ENCODE data around the gene RPL27A.

RPL27A gene

DNA sequence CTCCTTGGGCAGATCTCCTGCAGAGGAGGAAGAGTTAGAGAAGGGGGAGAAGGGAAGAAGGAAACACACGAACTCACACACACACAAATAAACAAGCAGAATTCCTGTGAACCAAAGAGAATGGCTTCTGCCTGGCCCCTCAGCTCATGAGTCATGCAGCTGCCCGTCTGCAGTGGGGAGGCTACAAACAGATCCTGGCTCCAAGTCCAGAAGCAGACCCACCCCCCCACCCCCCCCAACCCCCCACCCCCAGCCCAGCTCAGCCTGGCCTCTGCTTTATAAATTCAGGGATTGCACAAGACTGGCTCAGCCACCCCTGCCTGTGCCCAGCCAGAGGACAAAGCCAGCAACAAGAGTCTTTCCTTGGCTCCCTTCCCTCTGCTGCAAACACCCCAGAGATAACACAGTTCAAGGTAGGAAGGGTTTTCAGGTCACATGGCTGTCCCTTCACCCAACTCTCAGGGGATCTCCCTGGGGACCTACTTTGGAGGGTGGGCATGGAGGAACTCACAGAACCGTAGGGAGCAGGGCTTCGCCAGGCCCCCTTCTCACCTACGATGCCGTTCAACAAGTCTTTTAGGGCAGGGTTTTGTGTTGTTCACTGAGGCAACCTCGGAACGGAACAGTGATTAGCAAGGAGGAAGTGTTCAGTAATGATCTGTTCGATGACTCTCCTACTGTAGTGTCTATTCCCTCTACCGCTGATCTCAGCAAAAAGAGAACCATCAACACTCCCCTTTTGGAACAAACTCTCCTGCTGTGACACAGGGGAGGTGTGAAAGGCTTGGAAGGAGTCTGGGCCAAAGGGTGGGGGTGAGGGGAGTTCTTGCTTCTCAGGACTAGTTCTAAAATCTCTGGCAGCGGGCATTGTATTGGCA is 35.5 kb downstream of the RPL27A start:
- peak in 1 of 10 donors; percentile 60 for DNase-seq
- intact Hi-C loops (cut with DNase I), result no loop called here

DNA sequence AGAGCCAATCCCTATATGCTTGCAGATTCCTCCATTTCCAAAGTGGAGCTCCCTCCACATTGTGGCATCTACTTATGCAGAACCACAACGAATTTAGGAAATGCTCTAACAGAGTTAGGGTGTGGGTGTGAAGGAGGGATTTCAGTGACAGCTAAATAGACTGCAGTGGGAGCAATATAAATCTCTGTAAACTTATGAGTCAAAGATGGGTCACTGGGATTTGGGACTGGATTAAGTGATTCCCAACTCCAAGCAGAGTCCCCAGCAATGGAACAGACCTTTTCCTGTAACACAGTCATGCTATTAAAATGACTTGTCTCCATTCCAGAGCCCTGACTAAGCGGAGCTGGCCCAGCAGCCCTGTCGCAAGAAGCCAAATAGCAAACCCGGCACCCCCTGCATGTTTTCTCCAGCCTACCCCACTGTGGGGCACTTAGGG is 36.6 kb downstream of the RPL27A start:
- intact Hi-C loops (cut with DNase I), result no loop called here
- DNase-seq, result peak in 1 of 10 donors; percentile 7

DNA sequence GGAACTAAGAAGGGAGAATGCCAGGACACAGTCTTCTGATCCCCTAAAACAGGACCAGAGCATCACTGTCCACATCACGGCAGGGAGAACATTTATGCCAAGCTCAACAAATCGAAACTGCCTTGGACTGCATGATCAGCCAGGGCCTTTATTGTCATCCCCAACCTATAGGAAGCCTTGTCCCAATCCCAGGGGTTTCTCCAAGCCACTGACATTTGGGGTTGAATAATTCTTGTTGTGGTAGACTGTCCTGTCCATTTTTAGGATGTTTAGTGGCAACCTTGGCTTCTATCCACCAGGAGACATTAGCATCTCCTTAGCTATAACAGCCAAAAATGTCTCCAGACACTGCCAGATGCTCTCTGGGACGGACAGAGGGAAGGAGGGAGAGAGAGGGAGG is 37.1 kb downstream of the RPL27A start:
- intact Hi-C loops (cut with DNase I), result no loop called here
- no peak for DNase-seq

DNA sequence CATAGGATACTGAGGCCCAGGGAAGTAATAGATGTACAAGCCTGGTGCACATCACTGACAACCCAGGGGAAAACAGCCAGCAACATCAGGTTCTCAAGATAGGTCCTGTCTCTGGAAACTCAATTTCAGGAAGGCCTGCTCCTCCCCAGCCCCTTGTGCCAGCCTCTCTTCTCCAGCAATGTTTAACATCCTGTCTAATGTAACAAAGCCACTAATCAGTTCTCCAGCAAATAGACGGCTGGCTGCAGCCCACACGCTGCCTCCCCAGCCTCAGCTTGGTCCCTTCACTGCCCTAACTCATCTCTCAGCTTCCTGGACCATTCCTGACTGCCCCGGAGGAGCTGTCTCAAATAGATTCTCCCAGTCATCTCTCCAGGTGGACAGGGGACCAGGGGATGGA is 37.8 kb downstream of the RPL27A start:
- peak in 2 of 10 donors; percentile 12 to 39 for DNase-seq
- intact Hi-C loops (cut with DNase I), result no loop called here

DNA sequence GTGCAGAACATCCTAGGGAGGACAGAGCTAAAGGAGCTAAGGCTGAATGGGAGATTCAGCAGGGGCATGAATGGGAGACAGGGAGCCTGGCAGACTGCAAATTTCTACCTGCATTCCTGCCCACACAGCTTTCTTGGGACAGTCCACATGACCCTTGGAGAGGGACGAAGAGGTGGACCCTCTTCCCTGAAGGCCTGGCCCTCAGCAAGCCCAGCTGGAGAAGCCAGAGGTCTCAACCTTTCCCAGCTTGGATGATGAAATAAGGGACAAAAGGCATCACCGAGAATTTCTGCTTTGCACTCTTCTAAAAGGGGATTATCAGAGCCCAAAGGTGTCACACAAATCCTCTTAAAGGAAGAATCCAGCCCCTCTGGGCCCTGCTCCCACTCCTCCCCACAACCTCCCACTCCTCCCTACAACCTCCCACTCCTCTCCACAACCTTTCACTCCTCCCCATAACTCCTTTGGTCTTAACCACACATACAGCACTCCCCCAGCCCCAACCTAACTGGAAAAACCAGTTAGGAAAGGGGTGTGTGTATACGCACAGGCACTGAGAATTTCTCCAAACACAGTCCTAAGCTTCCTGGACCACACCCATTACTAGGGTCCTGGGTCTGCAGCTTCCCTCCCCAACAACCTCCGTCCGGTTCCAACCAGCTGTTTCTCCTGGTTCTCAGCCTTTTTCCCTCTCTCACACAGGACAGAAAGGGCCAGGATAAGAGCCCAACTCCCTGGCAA is 38.4 kb downstream of the RPL27A start:
- intact Hi-C loops (cut with DNase I), result no loop called here
- peak in 2 of 10 donors; percentile 4 to 8 for DNase-seq

DNA sequence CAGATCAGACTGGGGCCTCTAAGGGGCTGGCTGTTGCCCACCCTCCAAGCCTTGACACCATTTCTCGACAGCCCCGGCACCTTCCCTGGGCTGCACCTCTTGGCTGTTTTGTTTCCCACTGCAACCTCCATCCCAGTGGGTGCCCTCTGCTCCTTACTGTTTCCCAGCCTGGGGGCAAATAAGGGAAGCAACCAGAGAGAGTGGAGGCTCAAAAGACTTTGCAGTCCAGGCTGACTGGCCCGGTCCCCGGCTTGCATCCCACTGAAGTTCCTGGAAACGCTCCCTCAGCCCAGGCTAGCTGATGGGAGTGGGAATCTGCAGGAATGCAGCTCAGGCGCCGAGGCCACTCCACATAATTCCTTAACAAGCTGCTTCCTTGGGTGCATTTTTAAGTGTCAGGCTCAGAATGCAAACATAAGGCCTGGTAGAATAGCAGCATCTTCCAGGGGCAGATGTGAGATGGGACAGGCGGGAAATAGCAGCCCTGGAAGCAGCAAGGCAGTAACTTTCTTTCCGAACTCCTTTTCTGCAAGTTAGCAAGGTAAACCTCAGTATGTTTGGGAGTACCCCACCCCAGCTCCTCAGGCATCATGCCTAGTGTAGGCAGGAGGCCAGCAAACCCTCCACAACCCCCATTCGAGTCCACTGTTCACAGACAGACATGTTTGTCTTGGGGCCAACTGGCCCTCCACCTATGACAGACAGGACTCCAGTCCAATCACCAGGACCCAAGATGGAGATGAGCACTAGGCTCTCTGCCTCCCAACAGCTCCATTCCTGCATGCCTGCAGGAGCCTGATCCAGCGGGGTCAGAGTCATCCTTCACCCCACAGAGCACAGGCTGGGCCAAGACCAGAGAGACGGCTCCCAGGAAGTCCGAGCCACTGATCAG is 39.3 kb downstream of the RPL27A start:
- peak in 1 of 10 donors; percentile 81 for DNase-seq
- intact Hi-C loops (cut with DNase I), result no loop called here

DNA sequence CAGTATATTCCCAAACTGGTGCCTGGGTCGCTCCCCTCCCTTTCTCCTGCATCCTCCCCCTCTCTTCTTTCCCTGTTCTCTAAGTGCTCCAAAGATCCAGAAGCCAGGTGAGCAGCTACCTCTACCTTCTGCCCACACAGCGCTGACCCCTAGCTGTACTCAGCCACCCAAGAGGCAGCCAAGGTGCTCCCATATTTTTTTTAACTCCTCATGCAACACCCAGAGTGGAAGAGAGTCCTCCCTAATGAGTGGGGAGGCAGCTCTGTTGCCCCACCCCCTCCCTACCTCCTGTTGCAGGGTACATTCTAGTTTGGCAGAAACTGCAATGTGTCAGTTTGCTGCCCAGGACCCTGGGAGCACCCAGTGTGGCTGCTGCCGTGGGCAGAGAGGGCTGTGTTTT is 40.2 kb downstream of the RPL27A start:
- intact Hi-C loops (cut with DNase I), result no loop called here
- DNase-seq, result peak in 1 of 10 donors; percentile 33

DNA sequence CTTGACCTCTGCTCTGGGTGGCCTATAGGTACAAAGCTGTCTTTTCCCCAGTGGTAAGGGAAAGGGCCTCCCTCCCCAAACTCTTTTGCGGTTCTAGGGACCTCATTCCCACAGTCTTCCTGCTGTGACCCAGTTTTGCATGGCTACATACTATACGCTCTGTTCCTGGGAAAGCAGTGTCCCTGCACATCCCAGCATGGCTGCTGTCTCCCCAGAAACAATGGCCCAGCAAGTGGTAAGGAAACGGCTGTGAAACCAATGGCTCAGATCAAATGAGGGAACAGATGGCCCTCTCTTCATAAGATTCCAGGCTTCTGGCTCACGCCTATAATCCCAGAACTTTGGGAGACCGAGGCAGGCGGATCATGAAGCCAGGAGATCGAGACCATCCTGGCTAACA is 41.1 kb downstream of the RPL27A start:
- peak in 1 of 10 donors; percentile 36 for DNase-seq
- intact Hi-C loops (cut with DNase I), result no loop called here

DNA sequence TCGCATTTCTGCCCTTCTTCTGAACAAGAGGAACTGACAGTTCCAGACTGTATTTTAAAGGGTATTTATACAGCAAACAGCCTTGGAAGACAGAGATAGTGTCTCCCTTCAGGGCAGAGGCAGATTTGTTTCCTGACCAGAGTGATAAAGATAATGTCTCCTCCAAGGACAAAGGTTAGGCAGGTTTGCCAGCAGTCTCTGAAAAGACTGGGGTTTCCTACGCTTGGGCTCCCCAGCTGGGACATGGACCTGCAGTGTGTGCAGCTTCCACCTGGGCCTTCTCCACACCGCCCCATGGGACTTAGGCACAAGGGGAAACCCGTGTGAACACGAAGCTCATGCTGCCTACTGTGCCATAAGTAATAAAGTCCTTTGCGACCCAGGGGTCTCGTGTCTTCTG is 42.1 kb downstream of the RPL27A start:
- DNase-seq, result peak in 1 of 10 donors; percentile 19
- intact Hi-C loops (cut with DNase I), result no loop called here

DNA sequence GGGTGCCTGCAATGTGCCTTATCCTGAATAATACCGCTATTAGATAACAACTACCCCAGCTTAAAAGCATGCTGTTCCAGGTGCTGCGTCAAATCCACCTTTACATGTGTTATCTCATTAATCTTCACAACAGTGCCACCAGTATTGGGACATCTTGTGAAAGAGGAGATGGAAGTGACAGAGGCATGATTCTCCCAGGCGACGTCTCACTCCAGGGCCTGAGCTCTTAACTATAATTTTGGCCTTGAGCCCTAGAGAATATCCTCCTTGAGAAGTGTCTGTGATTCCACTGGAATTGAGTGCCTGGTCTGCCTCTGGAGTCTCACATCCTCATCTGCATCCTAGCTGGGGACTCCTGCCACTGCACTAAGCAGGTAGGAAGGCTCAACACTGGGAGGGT is 43.8 kb downstream of the RPL27A start:
- intact Hi-C loops (cut with DNase I), result no loop called here
- DNase-seq, result peak in 1 of 10 donors; percentile 40

DNA sequence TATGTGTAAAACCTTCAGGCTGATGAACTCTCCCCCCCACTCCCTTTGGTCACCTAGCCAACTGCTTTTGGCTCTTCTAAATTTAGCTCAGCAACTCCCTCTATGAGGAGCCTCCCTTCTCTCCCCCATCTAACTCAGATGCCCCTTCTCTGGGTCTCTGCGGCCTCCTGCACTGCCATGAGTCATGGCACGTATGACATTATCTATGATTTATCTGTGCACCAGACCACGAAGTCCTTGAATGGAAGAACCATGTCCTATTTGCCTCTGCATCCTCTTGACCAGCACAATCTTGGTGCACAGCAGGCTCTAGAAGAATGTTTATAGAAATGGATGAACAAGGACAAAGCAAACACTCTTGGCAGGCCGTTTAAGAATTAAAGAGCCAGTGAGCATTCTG is 46.0 kb downstream of the RPL27A start:
- DNase-seq, result no peak
- intact Hi-C loops (cut with DNase I), result no loop called here

DNA sequence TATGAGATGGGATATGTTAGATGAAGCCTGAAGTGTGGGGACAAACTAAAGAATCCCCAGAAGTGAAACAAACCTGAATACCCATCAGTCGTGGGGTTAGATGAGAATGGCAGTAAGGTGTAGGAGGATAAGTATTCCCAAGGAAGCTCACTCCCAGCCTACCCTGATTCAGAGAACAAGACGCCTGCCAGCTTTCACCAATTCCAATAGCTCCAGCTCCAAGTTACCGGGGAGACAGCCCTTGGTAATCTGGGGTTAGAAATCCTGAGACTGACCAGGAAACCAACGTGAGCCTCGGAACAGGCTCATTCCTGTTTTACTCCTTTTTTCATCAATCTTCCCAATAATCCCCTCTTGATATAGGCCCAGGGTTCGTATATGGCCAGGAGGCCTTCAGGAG is 46.5 kb downstream of the RPL27A start:
- intact Hi-C loops (cut with DNase I), result no loop called here
- peak in 1 of 10 donors; percentile 14 for DNase-seq

DNA sequence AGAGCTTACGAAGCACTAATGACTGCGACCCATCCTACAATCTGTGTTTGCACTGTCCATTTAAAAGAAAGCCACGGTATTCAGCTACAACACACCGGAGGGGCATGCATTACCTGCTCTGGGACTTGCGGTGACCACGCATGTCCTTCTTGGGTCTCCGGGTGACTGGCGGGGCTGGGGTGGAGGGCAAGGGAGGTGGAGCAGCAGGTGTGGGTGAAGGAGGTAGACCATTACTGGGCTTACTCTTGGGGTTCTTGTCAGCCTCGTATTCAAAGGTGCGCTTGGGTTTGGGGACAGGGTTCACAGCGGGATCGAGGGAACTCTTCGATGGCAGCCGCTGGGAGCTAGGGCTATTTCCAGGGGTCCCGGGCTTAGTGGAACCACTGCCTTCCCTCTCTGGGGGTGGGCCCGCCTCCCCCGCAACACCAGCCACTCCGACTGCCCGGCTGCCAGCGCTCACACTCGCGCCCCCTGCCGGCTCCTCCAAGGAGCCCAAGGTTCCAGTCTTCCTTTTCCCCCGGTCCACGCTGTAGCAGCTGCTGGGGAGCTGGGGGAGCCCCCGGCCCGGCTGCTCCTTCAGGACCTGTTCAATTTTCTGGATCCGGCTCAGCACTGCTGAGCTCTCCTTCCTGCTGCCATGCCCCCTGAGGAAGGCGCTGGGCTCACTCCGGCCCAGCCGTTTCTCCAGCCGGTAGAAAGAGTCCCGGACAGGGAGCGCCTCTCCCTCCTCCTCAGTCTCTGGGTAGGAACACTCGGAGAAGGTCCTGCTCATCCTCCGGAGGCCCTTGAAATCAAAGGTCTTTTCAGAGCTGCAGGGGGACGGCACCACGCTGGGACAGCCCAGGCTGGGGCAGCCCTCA is 47.5 kb downstream of the RPL27A start:
- intact Hi-C loops (cut with DNase I), result no loop called here

DNA sequence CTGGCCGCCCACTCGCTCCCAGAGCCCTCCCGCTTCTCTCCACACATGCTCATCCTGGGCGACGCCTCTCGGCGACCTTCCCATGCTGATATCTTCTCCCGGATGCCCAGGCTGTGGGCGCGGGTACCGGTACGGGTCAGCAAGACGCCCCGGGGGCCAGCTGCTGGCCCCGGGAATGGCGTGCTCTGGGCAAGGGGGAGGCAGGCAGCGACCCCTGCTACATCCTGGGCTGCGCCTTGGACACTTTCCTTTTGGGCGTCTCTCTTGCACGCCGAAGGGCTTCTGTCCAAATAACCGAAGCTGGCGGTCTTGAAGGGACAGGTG is 48.1 kb downstream of the RPL27A start:
- peak in 1 of 10 donors; percentile 82 for DNase-seq
- intact Hi-C loops (cut with DNase I), result no loop called here

More for the DNA sequence above, 47.5 kb downstream of the RPL27A start:
- peak in 1 of 10 donors; percentile 73 for DNase-seq

DNA sequence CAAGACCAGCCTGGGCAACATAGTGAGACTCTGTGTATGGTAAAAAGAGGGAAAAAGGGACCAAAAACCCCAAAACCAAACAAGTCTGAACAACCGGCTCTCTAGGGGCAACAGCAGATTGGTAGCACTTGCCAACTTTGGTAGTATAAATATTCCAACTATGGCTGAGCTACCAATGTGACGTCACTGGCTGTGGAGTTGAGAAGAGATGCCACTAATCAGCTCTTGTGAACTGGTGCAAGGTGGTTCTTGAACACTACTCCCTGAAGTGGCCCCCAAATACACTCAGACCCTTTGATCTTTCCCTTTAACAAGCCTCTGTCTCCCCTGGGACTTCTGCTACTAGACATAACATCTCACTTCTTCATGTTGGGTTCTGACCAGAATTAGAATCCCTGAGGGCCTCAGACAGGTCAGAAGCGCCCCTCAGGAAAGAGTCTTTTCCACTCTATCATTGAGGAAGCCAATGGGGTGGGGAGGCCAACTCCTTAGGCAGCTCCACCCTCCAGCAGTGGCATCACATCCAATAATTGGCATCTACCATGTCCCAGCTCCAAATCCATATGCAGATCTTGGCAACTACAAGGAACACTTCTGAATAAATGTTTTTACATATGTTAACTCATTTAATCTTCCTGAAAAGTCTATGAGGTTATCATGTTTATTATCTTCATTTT is 49.2 kb downstream of the RPL27A start:
- intact Hi-C loops (cut with DNase I), result no loop called here
- DNase-seq, result no peak

DNA sequence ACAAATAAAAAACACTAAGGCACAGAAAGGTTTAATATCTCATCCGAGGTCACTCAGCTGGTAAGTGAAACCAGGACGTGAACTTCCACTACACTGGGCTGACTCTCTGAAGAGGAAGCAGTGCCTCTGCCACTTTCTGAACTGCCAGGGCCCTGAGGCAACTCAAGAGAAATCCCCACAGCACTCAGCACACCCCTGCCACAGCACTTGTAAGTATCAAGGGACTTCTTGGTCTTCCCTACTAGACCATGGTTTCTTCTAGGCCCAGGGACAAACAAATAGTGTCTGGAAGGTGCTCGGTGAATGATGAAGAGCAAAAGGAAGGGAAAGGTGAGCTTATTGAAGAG is 49.7 kb downstream of the RPL27A start:
- intact Hi-C loops (cut with DNase I), result no loop called here
- DNase-seq, result no peak

DNA sequence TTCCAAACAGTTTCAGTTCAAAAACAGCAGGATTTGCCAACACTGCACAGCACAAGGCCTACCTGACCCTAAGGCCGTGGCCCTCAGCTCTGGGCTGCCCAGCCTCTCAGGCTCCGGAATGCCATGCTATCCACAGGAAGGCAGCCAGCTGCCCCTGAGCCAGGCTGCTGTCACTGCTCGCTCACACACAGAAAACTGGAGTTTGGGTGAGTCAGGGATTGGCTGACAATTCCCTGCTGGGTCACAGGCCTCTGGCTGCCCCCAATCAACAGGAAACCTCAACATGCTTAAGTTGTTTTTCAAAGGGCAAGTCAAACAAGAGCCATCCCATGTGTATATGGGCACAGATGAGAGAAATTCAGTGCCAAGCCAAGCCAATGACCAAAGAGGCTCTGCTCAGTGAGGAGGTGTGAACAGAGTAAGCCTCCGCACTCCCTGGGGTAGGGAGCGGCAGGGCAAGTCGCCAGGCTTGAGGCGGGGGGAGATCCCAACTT is 50.2 kb downstream of the RPL27A start:
- DNase-seq, result peak in 5 of 10 donors; percentile 42 to 90 (median 44)
- intact Hi-C loops (cut with DNase I), result no loop called here

DNA sequence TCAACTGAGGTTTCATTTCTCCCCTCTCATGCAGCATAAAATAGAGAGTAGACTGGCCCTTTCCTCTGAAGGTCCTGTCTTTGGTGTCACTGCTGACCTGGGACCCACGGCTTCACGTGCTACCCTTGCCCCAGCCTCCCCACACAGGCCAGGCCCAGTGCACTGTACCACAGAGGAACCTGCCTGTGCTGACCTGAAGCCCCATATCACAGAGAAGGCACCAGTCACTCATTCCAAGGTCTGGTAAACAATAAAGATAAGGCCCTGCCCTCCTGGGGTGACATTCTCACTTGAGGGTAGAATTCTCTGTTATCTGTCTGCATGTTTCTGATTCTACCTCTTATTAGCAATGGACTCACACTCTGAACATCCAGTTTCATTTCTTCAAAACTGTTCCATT is 51.3 kb downstream of the RPL27A start:
- DNase-seq, result no peak
- intact Hi-C loops (cut with DNase I), result no loop called here

DNA sequence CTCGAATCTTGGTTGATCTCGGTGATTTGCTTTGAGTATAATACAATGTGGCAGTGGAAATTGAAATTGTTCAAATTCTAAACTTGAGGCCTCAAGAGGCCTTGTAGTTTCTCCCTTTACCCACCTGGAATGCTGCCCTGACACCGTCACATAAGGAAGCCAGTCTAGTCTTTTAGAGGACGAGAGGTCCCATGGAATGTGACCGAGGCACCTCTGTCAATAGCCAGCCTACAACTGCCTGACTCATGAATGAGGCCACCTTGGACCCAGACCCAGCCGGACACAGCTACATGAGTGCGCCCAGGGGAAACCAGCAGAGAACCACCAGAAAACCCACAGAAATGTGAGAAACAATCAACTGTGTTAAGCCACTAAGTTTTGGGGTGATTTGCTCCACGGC is 52.5 kb downstream of the RPL27A start:
- intact Hi-C loops (cut with DNase I), result no loop called here
- no peak for DNase-seq

All from posterior cingulate gyrus (tissue), 11 donors.